A673 (cell line): ENCODE data around the gene SLC10A4. TPM values are rescaled to one million over a fixed set of nuclear protein-coding genes. Genes with fewer than 3 reads are reported as not detected.

Experiments
- BruUV-seq: library from RNA; stranded (reverse); fragments of 400-500 nt; replicated peaks from 2 replicates; lab custom pipeline; 2021; lab: Mats Ljungman, UMichigan
- CTCF ChIA-PET: fragments of 300-600 bp; sonication (Branson Sonifier 250); formaldehyde crosslinking; loops from one replicate; lab custom pipeline; 2022; ENCODE audit warnings: antibody characterized with exemption; lab: Charles Lee
- POLR2A ChIA-PET: fragments of 300-600 bp; sonication (Branson Sonifier 250); formaldehyde crosslinking; loops from one replicate; lab custom pipeline; 2022; ENCODE audit warnings: antibody characterized with exemption; ENCODE audit not compliant: low non-redundant PET; lab: Charles Lee
- DNase-seq: peaks from one replicate; pipeline ENCODE4 v3.0.0-alpha.2; 2015; ENCODE audit warnings: low spot score
- H3K27ac ChIP-seq: fragments of 200-600 bp; sonication (generic); 2 replicates; pipeline ENCODE4 v1.5.1; 2016; ENCODE audit warnings: mixed run types, low read depth, mild to moderate bottlenecking, mixed read lengths, antibody characterized with exemption, low read length; ENCODE audit not compliant: poor library complexity, severe bottlenecking
- H3K27me3 ChIP-seq: fragments of 200-600 bp; sonication (generic); replicated peaks from 2 replicates; pipeline ENCODE4 v1.6.1; 2017; ENCODE audit warnings: mixed run types, low read depth, mild to moderate bottlenecking, mixed read lengths, antibody characterized with exemption, low read length; ENCODE audit not compliant: insufficient read depth, poor library complexity
- H3K36me3 ChIP-seq: fragments of 200-600 bp; sonication (generic); 2 replicates; pipeline ENCODE4 v1.6.1; 2016; ENCODE audit warnings: mixed run types, mild to moderate bottlenecking, mixed read lengths, antibody characterized with exemption, low read length; ENCODE audit not compliant: insufficient read depth, poor library complexity, severe bottlenecking
- H3K4me1 ChIP-seq: fragments of 200-600 bp; sonication (generic); 2 replicates; pipeline ENCODE4 v1.6.1; 2017; ENCODE audit warnings: mixed run types, mild to moderate bottlenecking, mixed read lengths, antibody characterized with exemption, low read length; ENCODE audit not compliant: insufficient read depth, poor library complexity, severe bottlenecking
- H3K4me3 ChIP-seq: fragments of 200-600 bp; sonication (generic); 2 replicates; pipeline ENCODE4 v1.5.1; 2016; ENCODE audit warnings: low read depth, mixed run types, mild to moderate bottlenecking, mixed read lengths, low read length; ENCODE audit not compliant: poor library complexity, severe bottlenecking
- H3K9me3 ChIP-seq: fragments of 200-600 bp; sonication (generic); 2 replicates; pipeline ENCODE4 v1.6.1; 2016; ENCODE audit warnings: mixed run types, low read depth, mild to moderate bottlenecking, mixed read lengths, antibody characterized with exemption, low read length; ENCODE audit not compliant: poor library complexity, severe bottlenecking
- EZH2 ChIP-seq: fragments of 200-600 bp; sonication (generic); IDR thresholded peaks from 2 replicates; pipeline ENCODE4 v1.6.1; 2017; ENCODE audit warnings: borderline replicate concordance, low read depth, mild to moderate bottlenecking, mixed read lengths, antibody characterized with exemption, low read length; ENCODE audit not compliant: poor library complexity, severe bottlenecking
- intact Hi-C: fragments of 100-400 bp; cut with micrococcal nuclease; formaldehyde crosslinking; loops from one replicate; pipeline ENCODE4 v1.10.0; 2022; ENCODE audit not compliant: unreplicated experiment
- total RNA-seq: library from RNA; stranded (reverse); gene quantifications from 2 replicates; pipeline ENCODE4 v1.2.3, GENCODE V29; 2021
- TF ChIP-seq, protein P1 (sequence below): fragments of 300-800, 200-600 bp; sonication (generic); conservative IDR thresholded peaks from 2 replicates; pipeline ENCODE4 v1.5.1; 2017; ENCODE audit warnings: low read depth, mild to moderate bottlenecking, antibody characterized with exemption, low read length, moderate library complexity, mixed read lengths

Gene SLC10A4
- total RNA-seq, 1 experiment from 2014 or later = 4.4 TPM

DNA sequence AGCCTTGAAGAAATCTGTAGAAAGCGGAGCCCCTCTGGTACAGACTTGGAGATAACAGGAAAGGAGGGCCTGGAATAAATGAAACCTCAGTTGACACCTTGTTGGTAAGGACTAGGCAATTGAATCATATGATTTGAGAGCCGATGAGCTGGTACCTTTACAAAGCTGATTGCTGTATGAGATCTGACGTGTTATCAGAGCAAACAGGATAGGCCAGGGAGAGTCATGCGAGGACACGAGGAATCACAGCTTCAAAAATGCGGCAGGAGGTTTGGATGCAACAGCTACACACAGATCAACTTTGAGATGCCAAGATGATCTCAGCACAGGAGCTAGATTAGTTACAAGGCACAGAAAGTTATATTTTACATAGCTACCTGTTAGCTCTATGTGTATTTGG is 7.4 kb upstream of the SLC10A4 start:
- no peak overlapping the region for H3K4me3 ChIP-seq
- H3K36me3 ChIP-seq = no peaks in the 10 kb centered on the region
- ChIA-PET CTCF (no interaction called here), POLR2A (no interaction called here)
- no peak overlapping the region for H3K27ac ChIP-seq
- peaks cover 5% of the 10 kb centered on the region for H3K4me1 ChIP-seq
- TF ChIP-seq, protein P1, sequence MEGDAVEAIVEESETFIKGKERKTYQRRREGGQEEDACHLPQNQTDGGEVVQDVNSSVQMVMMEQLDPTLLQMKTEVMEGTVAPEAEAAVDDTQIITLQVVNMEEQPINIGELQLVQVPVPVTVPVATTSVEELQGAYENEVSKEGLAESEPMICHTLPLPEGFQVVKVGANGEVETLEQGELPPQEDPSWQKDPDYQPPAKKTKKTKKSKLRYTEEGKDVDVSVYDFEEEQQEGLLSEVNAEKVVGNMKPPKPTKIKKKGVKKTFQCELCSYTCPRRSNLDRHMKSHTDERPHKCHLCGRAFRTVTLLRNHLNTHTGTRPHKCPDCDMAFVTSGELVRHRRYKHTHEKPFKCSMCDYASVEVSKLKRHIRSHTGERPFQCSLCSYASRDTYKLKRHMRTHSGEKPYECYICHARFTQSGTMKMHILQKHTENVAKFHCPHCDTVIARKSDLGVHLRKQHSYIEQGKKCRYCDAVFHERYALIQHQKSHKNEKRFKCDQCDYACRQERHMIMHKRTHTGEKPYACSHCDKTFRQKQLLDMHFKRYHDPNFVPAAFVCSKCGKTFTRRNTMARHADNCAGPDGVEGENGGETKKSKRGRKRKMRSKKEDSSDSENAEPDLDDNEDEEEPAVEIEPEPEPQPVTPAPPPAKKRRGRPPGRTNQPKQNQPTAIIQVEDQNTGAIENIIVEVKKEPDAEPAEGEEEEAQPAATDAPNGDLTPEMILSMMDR = no peak
- no peak for TF ChIP-seq EZH2
- intact Hi-C loops = no loop called here
- BruUV-seq = no TSS peak
- H3K9me3 ChIP-seq = no peaks in the 10 kb centered on the region
- DNase-seq = no peak
- no peaks in the 10 kb centered on the region for H3K27me3 ChIP-seq

GRCh38 chr4:48478273-48478672 is 4.9 kb upstream of the SLC10A4 start:
- ChIA-PET POLR2A (no interaction called here), CTCF (no interaction called here)
- no peak for TF ChIP-seq EZH2
- TF ChIP-seq, protein P1 = no peak
- no peaks in the 10 kb centered on the region for H3K36me3 ChIP-seq
- no peaks in the 10 kb centered on the region for H3K9me3 ChIP-seq
- DNase-seq = no peak
- no peak overlapping the region for H3K4me3 ChIP-seq
- H3K27me3 ChIP-seq = no peaks in the 10 kb centered on the region
- no peaks in the 10 kb centered on the region for H3K4me1 ChIP-seq
- BruUV-seq = no TSS peak
- no peak overlapping the region for H3K27ac ChIP-seq
- intact Hi-C loops = no loop called here

DNA sequence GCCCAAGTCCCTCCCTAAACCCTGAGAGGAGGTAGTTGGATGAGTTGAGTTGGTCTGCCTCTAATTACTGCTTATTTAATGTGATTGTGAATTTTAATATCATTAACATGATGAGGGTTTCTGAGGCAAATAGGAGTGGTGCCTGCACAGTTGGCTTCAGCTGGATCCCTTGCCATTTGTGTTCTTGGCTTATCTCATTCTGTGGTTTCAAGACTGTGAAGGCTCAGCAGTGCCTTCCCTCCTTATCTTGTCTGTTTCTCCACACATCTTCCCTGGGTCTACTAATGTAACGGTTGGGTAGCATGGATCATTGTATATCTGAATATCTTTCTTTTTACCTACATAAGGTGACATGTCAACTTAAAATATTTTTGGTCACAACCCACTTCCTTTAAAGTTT is 1.6 kb upstream of the SLC10A4 start:
- H3K27ac ChIP-seq = no peak overlapping the region
- H3K4me1 ChIP-seq = no peaks in the 10 kb centered on the region
- no peaks in the 10 kb centered on the region for H3K36me3 ChIP-seq
- no peak for TF ChIP-seq EZH2
- TF ChIP-seq, protein P1 = no peak
- CTCF ChIA-PET = no interaction called here
- no peaks in the 10 kb centered on the region for H3K9me3 ChIP-seq
- POLR2A ChIA-PET = no interaction called here
- intact Hi-C loops = no loop called here
- BruUV-seq = no TSS peak
- no peak overlapping the region for H3K4me3 ChIP-seq
- H3K27me3 ChIP-seq = peaks cover 11% of the 10 kb centered on the region
- DNase-seq = no peak
